Measurements from ENCODE around the gene ALLC.

ALLC gene

GRCh38 chr2:3727397-3728045, 69.5 kb downstream of the ALLC start:
- DNase-seq = no peak

- DNase-seq = no peak
These were observed 70.4 kb downstream of the ALLC start for GRCh38 chr2:3728104-3729054.

GRCh38 chr2:3729055-3729448, 71.1 kb downstream of the ALLC start:
- DNase-seq = no peak

GRCh38 chr2:3729786-3730185, 71.8 kb downstream of the ALLC start:
- no peak for DNase-seq

GRCh38 chr2:3730646-3731045, 72.6 kb downstream of the ALLC start:
- DNase-seq = no peak

- DNase-seq = no peak
These were observed 73.8 kb downstream of the ALLC start for GRCh38 chr2:3731829-3732228.

GRCh38 chr2:3736112-3736511, 78.1 kb downstream of the ALLC start:
- no peak for DNase-seq

GRCh38 chr2:3737128-3737527, 79.1 kb downstream of the ALLC start:
- no peak for DNase-seq

- DNase-seq = no peak
These were observed 80.5 kb downstream of the ALLC start for GRCh38 chr2:3738454-3738853.

- no peak for DNase-seq
These were observed 81.3 kb downstream of the ALLC start for GRCh38 chr2:3739313-3739712.

- no peak for DNase-seq
These were observed 83.4 kb downstream of the ALLC start for GRCh38 chr2:3741396-3741795.

- DNase-seq = no peak
These were observed 84.0 kb downstream of the ALLC start for GRCh38 chr2:3741867-3742602.

- no peak for DNase-seq
These were observed 84.9 kb downstream of the ALLC start for GRCh38 chr2:3742743-3743508.

GRCh38 chr2:3743951-3744555, 86.1 kb downstream of the ALLC start:
- DNase-seq = no peak

- DNase-seq = no peak
These were observed 87.9 kb downstream of the ALLC start for GRCh38 chr2:3745920-3746319.

GRCh38 chr2:3747032-3747654, 89.1 kb downstream of the ALLC start:
- DNase-seq = no peak

GRCh38 chr2:3747826-3748225, 89.8 kb downstream of the ALLC start:
- no peak for DNase-seq

GRCh38 chr2:3749201-3749600, 91.2 kb downstream of the ALLC start:
- DNase-seq = no peak

GRCh38 chr2:3751251-3751650, 93.3 kb downstream of the ALLC start:
- DNase-seq = no peak

- DNase-seq = no peak
These were observed 93.8 kb downstream of the ALLC start for GRCh38 chr2:3751806-3752205.
